ES-I3 (cell line): ENCODE data around the gene KMT2B.
"Not testable (repeated sequence)": the region's sequence is repeated elsewhere in the genome, so short reads cannot be mapped to it uniquely, and the experiment has no call there.

ENCODE experiments used
- H3K36me3 ChIP-seq: 2 replicates; pipeline ENCODE4 v1.6.1; 2013; ENCODE audit warnings: mild to moderate bottlenecking, low read length, control low read depth, moderate library complexity; ENCODE audit not compliant: insufficient read depth
- H3K4me1 ChIP-seq: 2 replicates; pipeline ENCODE4 v1.6.1; 2013; ENCODE audit warnings: mild to moderate bottlenecking, control low read depth, low read length; ENCODE audit not compliant: insufficient read depth
- H3K9ac ChIP-seq: 2 replicates; pipeline ENCODE4 v1.6.1; 2013; ENCODE audit warnings: low read depth, mild to moderate bottlenecking, low read length, moderate library complexity
- H3K9me3 ChIP-seq: 2 replicates; pipeline ENCODE4 v1.6.1; 2013; ENCODE audit warnings: mild to moderate bottlenecking, low read length, moderate library complexity; ENCODE audit not compliant: control insufficient read depth, insufficient read depth

Gene KMT2B, protein sequence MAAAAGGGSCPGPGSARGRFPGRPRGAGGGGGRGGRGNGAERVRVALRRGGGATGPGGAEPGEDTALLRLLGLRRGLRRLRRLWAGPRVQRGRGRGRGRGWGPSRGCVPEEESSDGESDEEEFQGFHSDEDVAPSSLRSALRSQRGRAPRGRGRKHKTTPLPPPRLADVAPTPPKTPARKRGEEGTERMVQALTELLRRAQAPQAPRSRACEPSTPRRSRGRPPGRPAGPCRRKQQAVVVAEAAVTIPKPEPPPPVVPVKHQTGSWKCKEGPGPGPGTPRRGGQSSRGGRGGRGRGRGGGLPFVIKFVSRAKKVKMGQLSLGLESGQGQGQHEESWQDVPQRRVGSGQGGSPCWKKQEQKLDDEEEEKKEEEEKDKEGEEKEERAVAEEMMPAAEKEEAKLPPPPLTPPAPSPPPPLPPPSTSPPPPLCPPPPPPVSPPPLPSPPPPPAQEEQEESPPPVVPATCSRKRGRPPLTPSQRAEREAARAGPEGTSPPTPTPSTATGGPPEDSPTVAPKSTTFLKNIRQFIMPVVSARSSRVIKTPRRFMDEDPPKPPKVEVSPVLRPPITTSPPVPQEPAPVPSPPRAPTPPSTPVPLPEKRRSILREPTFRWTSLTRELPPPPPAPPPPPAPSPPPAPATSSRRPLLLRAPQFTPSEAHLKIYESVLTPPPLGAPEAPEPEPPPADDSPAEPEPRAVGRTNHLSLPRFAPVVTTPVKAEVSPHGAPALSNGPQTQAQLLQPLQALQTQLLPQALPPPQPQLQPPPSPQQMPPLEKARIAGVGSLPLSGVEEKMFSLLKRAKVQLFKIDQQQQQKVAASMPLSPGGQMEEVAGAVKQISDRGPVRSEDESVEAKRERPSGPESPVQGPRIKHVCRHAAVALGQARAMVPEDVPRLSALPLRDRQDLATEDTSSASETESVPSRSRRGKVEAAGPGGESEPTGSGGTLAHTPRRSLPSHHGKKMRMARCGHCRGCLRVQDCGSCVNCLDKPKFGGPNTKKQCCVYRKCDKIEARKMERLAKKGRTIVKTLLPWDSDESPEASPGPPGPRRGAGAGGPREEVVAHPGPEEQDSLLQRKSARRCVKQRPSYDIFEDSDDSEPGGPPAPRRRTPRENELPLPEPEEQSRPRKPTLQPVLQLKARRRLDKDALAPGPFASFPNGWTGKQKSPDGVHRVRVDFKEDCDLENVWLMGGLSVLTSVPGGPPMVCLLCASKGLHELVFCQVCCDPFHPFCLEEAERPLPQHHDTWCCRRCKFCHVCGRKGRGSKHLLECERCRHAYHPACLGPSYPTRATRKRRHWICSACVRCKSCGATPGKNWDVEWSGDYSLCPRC (N-terminal part only)

DNA sequence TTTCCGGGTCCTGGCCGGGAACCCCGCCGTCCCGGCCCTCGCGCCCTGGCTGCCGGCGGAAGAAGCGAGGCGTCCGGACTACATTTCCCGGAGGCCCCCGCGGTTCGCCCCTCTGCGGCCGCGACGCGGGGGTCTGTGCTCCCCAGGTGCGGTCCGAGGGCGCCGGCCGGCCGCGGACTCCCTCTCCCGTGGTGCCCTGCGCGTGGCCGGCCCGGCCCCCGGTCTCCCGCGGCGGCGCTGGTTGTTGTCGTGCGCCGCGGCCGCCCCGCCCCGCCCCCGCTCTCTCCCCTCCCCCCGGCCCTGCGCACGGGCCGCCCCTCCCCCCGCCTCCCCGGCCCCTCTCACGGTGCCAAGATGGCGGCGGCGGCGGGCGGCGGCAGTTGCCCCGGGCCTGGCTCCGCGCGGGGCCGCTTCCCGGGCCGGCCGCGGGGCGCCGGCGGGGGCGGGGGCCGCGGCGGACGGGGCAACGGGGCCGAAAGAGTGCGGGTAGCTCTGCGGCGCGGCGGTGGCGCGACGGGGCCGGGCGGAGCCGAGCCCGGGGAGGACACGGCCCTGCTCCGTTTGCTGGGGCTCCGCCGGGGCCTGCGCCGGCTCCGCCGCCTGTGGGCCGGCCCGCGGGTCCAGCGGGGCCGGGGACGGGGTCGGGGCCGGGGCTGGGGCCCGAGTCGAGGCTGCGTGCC, at the start of gene KMT2B:
Gene KMT2B (plus strand): TSS at position 339 of the 680 bp plus-strand sequence. CDS start 16 bp downstream, at position 355.
- Histone ChIP-seq H3K9me3 (no peaks in the 10 kb centered on the region), H3K4me1 (peaks cover 6% of the 10 kb centered on the region), H3K9ac (peak within 1 kb of the TSS; percentile 80), H3K36me3 (no peaks in the 10 kb centered on the region; the same call in 1 of the 2 replicates)

DNA sequence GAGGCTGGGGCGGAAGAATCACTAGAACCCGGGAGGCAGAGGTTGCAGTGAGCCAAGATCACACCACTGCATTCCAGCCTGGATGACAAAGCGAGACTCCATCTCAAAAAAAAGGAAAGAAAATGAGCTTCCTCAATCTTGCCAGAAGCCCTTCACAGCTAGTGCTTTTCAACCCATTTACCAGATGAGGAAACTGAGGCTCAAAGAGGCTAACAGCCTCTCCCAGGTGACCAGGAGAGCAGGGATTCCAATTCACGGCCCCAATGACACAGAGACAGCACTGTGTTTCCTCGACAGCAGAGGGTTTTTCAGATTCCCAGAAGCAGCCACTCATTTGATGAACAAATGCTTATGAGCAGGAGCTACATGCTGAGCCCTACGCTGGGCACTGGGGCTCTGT, 48.2 kb upstream of the KMT2B start:
- no peaks in the 10 kb centered on the region for H3K36me3 ChIP-seq
- no peak overlapping the region for H3K9ac ChIP-seq
- H3K9me3 ChIP-seq = no peaks in the 10 kb centered on the region
- no peaks in the 10 kb centered on the region for H3K4me1 ChIP-seq

DNA sequence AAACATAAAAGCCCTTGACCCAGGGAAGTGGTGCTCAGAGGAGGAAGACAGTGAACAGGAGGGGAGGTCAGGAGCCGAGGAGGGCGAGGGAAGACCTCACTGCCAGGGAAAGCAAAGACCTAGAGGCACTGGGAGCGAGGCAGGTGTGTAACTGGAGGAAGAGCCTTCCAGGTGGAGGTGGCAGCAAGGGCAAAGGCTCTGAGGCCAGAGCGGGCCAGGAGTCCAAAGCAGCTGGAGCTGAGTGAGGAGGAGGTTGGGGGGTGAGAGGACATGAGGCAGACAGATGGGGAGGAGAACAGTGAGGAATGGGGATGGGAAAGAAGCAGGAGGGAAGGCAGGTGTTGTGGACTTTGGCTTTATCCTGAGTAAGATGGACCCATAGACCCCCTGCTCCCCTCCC, 47.8 kb upstream of the KMT2B start:
- Histone ChIP-seq H3K9ac (no peak overlapping the region), H3K36me3 (no peaks in the 10 kb centered on the region), H3K4me1 (no peaks in the 10 kb centered on the region), H3K9me3 (no peaks in the 10 kb centered on the region)

DNA sequence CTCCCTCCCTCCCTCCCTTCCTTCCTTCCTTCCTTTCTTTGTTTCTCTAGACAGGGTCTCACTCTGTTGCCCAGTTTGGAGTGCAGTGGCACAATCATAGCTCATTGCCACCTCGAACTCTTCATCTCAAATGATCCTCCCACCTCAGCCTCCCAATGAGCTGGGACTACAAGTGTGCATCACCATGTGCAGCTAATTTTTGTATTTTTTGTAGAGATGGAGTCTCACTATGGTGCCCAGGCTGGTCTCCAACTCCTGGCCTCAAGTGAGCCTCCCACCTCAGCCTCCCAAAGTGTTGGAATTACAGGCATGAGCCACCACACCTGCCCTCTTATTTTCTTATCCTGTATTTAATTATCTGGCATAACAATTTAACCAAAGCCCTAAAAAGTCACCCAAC, 47.1 kb upstream of the KMT2B start:
- Histone ChIP-seq H3K36me3 (no peaks in the 10 kb centered on the region), H3K4me1 (no peaks in the 10 kb centered on the region), H3K9me3 (no peaks in the 10 kb centered on the region), H3K9ac (no peak overlapping the region)

DNA sequence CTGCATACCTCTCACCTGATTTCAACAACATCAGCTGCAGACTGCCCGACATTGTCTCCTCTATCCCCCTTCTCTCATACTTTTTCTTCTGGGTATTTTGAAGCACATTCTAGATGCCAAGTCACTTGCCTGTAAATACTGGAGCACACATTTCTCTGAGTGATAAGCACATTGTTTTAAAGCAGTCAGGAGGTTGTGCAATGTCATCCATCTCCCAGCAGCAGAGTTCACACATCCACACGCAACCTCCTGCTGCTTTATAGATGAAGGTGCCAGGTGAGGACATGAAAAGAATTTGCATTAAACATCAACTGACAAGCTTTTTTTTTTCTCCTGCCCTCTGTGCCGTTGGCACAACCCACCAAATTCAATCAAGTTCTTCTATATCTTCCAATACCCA, 46.0 kb upstream of the KMT2B start:
- no peaks in the 10 kb centered on the region for H3K9me3 ChIP-seq
- H3K9ac ChIP-seq = no peak overlapping the region
- H3K4me1 ChIP-seq = no peaks in the 10 kb centered on the region
- H3K36me3 ChIP-seq = no peaks in the 10 kb centered on the region

DNA sequence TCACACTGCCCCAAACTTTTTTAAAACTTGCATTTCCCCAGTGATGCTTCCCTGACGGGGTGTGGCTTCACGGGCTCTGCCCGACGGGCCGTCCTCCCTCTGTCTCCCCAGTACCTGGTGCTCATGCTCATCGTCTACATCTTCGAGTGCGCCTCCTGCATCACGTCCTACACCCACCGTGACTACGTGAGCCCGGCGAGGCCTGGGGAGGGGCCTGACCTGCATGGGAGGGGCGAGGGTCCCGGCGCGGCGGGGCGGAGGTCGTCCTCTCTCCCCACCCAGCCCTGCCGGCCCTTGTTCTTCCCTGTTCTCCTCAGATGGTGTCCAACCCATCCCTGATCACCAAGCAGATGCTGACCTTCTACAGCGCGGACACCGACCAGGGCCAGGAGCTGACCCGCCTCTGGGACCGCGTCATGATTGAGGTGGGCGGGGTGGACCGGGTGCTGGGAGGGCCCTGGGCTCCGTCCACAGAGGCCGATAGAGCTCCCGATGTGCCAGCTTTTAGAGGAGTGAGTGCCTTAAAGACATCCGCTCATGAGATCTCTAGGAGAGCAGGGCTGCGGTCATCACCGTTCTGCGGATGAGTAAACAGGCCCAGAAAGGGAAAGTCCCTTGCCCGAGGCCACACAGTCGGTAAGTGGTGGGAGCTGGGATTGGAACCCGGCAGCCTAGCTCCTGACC, 44.5 kb upstream of the KMT2B start:
- Histone ChIP-seq H3K9me3 (no peaks in the 10 kb centered on the region), H3K9ac (peak overlapping the region; percentile 50), H3K36me3 (no peaks in the 10 kb centered on the region), H3K4me1 (no peaks in the 10 kb centered on the region)

DNA sequence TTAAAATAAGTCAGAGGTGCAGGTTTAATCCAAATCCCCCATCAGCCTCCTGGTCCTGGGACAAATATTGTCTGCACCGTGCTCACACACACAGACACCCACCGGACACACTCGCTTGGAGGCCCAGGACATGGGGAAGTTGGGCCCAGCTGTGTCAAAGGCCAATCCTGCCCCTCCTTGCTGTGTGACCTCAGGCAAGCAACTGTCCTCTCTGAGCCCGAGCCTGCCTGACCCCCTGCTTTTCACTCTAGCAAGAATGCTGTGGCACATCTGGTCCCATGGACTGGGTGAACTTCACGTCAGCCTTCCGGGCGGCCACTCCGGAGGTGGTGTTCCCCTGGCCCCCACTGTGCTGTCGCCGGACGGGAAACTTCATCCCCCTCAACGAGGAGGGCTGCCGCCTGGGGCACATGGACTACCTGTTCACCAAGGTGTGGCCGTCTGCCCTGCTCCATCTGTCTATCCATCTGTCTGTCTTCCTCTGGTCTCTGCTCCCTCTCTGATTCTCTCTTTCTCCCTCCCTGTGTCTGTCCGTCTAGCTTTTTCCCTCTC, 42.1 kb upstream of the KMT2B start:
- no peaks in the 10 kb centered on the region for H3K36me3 ChIP-seq

DNA sequence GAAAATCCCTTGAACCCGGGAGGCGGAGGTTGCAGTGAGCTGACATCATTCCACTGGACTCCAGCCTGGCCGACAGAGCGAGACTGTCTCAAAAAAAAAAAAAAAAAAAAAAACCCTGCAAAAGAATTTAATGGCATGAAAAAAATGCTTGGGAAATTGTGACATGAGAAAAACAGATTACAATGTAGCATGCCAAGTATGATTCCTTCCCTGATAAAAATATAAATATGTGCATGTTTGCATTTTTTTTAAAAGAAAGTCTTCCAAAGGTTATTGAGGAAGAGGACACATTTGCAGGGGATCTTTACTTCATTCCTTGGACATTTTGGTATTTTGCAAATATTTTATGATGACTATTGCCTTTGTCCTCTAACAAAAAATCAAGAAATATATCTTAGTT, 28.0 kb upstream of the KMT2B start:
- Histone ChIP-seq H3K36me3 (no peaks in the 10 kb centered on the region), H3K9ac (no peak overlapping the region), H3K9me3 (no peaks in the 10 kb centered on the region), H3K4me1 (no peaks in the 10 kb centered on the region)

More for the DNA sequence above, 42.1 kb upstream of the KMT2B start:
- H3K9ac ChIP-seq = no peak overlapping the region
- H3K9me3 ChIP-seq = no peaks in the 10 kb centered on the region
- no peaks in the 10 kb centered on the region for H3K4me1 ChIP-seq

DNA sequence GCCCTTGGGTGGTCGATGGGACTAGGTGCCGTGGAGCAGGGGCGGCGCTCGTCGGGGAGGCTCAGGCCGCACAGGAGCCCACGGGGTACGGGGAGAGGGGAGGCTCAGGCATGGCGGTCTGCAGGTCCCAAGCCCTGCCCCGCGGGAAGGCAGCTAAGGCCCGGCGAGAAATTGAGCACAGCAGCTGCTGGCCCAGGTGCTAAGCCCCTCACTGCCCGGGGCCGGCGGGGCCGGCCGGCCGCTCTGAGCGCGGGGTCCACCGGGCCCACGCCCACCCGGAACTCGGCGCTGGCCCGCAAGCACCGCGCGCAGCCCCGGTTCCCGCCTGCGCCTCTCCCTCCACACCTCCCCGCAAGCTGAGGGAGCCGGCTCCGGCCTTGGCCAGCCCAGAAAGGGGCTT, 26.7 kb upstream of the KMT2B start:
- not testable (repeated sequence) for H3K9me3 ChIP-seq, H3K9ac ChIP-seq, H3K36me3 ChIP-seq, H3K4me1 ChIP-seq

DNA sequence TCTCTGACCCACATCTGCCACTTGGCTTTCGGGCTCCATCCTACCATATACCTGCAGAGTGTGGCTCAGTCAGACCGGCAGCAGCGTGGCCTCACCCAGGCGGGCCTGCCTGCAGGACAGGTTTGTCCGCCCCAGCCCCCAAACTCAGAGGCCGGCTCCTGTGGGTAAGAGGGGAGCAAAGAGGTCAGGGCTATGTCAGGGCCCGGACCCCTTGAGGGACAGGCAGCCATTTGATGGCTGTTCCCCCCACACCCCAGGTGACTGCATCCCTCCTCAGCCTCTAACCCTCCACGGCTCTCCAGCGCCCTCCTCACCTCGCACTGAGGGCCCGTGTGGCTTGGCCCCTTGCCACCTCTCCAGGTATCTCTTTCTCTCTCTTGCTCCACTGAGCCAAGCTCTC, 25.8 kb upstream of the KMT2B start:
- H3K9me3 ChIP-seq = no peaks in the 10 kb centered on the region
- no peaks in the 10 kb centered on the region for H3K4me1 ChIP-seq
- H3K9ac ChIP-seq = no peak overlapping the region
- H3K36me3 ChIP-seq = no peaks in the 10 kb centered on the region

DNA sequence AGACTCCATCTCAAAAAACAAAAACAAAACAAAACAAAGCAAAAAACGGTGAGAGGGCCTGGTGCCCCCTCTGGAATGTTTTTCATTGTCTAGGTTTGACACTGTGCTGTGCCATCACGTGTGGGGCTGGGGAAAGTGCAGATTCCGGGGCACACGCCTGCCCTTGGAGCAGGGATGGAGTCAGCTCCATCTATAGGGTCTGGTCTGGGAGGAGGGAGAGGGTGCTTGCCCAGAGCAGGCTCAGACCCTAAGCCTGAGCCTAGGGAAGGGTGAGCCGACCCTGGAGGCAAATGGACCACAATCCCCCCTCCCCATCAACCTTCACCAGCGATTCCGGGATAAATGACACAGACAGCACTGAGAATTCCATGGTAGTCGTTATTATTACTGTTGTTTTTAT, 24.4 kb upstream of the KMT2B start:
- H3K4me1 ChIP-seq = no peaks in the 10 kb centered on the region
- H3K9ac ChIP-seq = no peak overlapping the region

DNA sequence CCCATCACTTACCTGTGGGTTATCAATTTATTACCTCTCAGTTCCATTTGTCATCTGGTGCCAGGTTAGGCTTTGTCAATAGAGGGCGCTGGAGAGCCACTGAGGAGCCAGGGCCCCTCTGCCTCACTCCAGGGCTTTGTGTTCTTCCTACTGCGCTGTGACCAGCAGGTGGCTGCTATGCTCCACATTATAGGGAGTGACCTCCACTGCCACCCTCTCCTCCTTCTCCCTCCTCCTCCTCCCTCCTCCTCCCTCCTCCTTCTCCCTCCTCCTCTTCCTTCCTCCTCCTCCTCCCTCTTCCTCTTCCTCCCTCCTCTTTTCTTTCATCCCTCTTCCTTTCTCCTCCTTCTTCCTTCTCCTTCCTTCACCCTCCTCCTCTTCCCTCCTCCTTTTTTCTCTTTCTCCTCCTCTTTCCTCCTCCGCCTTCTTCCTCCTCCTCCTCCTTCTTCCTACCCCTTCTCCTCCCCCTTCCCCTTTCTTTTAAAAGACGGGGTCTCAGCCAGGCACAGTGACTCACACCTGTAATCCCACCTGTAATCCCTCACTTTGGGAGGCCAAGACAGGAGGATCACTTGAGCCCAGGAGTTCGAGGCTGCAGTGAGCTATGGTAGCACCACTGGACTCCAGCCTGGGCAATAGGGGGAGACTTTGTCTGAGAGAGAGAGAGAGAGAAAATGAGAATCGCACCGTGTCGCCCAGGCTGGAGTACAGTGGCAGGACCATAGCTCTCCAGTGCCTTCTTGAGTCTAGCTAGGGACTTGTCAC, 23.8 kb upstream of the KMT2B start:
- no peaks in the 10 kb centered on the region for H3K4me1 ChIP-seq
- no peak overlapping the region for H3K9ac ChIP-seq
- H3K36me3 ChIP-seq = no peaks in the 10 kb centered on the region
- no peaks in the 10 kb centered on the region for H3K9me3 ChIP-seq

More for the DNA sequence above, 24.4 kb upstream of the KMT2B start:
- Histone ChIP-seq H3K9me3 (no peaks in the 10 kb centered on the region), H3K36me3 (no peaks in the 10 kb centered on the region)
